HCT116 (cell line): ENCODE measurements around the gene UAP1L1. TPM values are rescaled to one million over a fixed set of nuclear protein-coding genes. Genes with fewer than 3 reads are reported as not detected.

Experiments used
- ATAC-seq: fragments of 200-7000 bp; cut with Tn5 transposase; 2 replicates; pipeline ENCODE4 v1.9.1; 2020; ENCODE audit warnings: mild to moderate bottlenecking, moderate library complexity
- BruUV-seq: library from RNA; stranded (reverse); fragments of 400-500 nt; replicated peaks from 2 replicates; lab custom pipeline; 2021; lab: Mats Ljungman, UMichigan
- CTCF ChIA-PET: fragments of 300-600 bp; sonication (Branson Sonifier 250); formaldehyde crosslinking; loops from one replicate; lab custom pipeline; 2021; ENCODE audit warnings: antibody characterized with exemption; lab: Charles Lee
- POLR2A ChIA-PET: fragments of 300-600, 350-600 bp; sonication (Branson Sonifier 250); formaldehyde crosslinking; loops from one replicate; lab custom pipeline; 2021; ENCODE audit warnings: antibody characterized with exemption; lab: Charles Lee
- RAD21 ChIA-PET, 2 experiments: fragments of 300-600 bp; sonication (Branson Sonifier 250); formaldehyde crosslinking; loops; one replicate each; lab custom pipeline; 2023; ENCODE audit warnings: low total read pairs in 2 of 2; ENCODE audit not compliant: uncharacterized antibody in 2 of 2, unreplicated experiment in 2 of 2, low non-redundant PET in 1 of 2; lab: Charles Lee
- DNase-seq: peaks from one replicate; pipeline ENCODE4 v3.0.0-alpha.2; 2010; ENCODE audit warnings: low read depth, low spot score
- H2AFZ ChIP-seq: fragments of 200-600 bp; shearing (Covaris generic), sonication (generic); 2 replicates; pipeline ENCODE4 v1.6.1; 2017; ENCODE audit warnings: low read depth, mixed run types, mixed read lengths, antibody characterized with exemption, low read length; ENCODE audit not compliant: poor library complexity, severe bottlenecking
- H3K27ac ChIP-seq: 2 replicates; pipeline ENCODE4 v1.5.1; 2012; ENCODE audit warnings: low read depth, low read length
- H3K27me3 ChIP-seq: fragments of 200-600 bp; sonication (generic); 2 replicates; pipeline ENCODE4 v1.6.1; 2016; ENCODE audit warnings: mixed run types, low read length, mixed read lengths; ENCODE audit not compliant: insufficient read depth
- H3K36me3 ChIP-seq, 2 experiments: fragments of 200-500 bp in 1 of 2; fragments of 200-600 bp in 1 of 2; sonication (Bioruptor generic) in 1 of 2; sonication (generic) in 1 of 2; 2 replicates each; pipeline versions ENCODE4 v1.5.1 to v1.6.1; 2014 to 2016; ENCODE audit warnings: low read length in 2 of 2, inconsistent platforms in 1 of 2, mixed read lengths in 1 of 2, mixed run types in 1 of 2; ENCODE audit not compliant: insufficient read depth in 2 of 2, control insufficient read depth in 1 of 2
- H3K4me1 ChIP-seq, 2 experiments: fragments of 200-600 bp in 1 of 2; sonication (generic) in 1 of 2; 2 replicates each; pipeline versions ENCODE4 v1.5.1 to v1.6.1; 2012 to 2017; ENCODE audit warnings: low read length in 2 of 2, inconsistent platforms in 1 of 2, mild to moderate bottlenecking in 1 of 2, mixed read lengths in 1 of 2, mixed run types in 1 of 2, moderate library complexity in 1 of 2; ENCODE audit not compliant: insufficient read depth in 2 of 2, control insufficient read depth in 1 of 2
- H3K4me2 ChIP-seq: fragments of 200-600 bp; sonication (generic); 2 replicates; pipeline ENCODE4 v1.6.1; 2017; ENCODE audit warnings: mixed run types, low read length, mixed read lengths
- H3K4me3 ChIP-seq, 2 experiments: fragments of 200-600 bp in 1 of 2; sonication (generic) in 1 of 2; replicated peaks in 1 of 2; 2 replicates each; pipeline ENCODE4 v1.5.1; 2011 to 2016; ENCODE audit warnings: low read length in 2 of 2, control low read depth in 1 of 2, low read depth in 1 of 2, mild to moderate bottlenecking in 1 of 2, mixed read lengths in 1 of 2, mixed run types in 1 of 2
- H3K79me2 ChIP-seq: fragments of 200-600 bp; sonication (generic); 2 replicates; pipeline ENCODE4 v1.6.1; 2017; ENCODE audit warnings: mild to moderate bottlenecking, mixed run types, low read length, moderate library complexity, mixed read lengths; ENCODE audit not compliant: insufficient read depth
- H3K9ac ChIP-seq: fragments of 200-600 bp; sonication (generic); 2 replicates; pipeline ENCODE4 v1.6.1; 2016; ENCODE audit warnings: low read length, mixed read lengths
- H3K9me2 ChIP-seq: fragments of 200-600 bp; sonication (generic), shearing (Covaris generic); 2 replicates; pipeline ENCODE4 v1.6.1; 2017; ENCODE audit warnings: mixed run types, mild to moderate bottlenecking, moderate library complexity; ENCODE audit not compliant: insufficient read depth
- H3K9me3 ChIP-seq, 2 experiments: fragments of 200-500 bp in 1 of 2; fragments of 200-600 bp in 1 of 2; sonication (Bioruptor generic) in 1 of 2; sonication (generic) in 1 of 2; 2 replicates each; pipeline ENCODE4 v1.6.1; 2014 to 2017; ENCODE audit warnings: low read length in 2 of 2, mixed read lengths in 2 of 2, inconsistent platforms in 1 of 2, low read depth in 1 of 2, mild to moderate bottlenecking in 1 of 2, mixed run types in 1 of 2, moderate library complexity in 1 of 2; ENCODE audit not compliant: control insufficient read depth in 1 of 2, insufficient read depth in 1 of 2
- H4K20me1 ChIP-seq: fragments of 200-600 bp; sonication (generic), shearing (Covaris generic); 2 replicates; pipeline ENCODE4 v1.6.1; 2017; ENCODE audit warnings: mixed run types, mild to moderate bottlenecking, moderate library complexity; ENCODE audit not compliant: insufficient read depth
- CBX3 ChIP-seq: IDR thresholded peaks from 2 replicates; pipeline ENCODE4 v1.6.1; 2012; ENCODE audit warnings: low read depth
- CTCF ChIP-seq, 3 experiments: fragments of 200-600 bp in 1 of 3; sonication (generic) in 1 of 3; IDR thresholded peaks in 2 of 3; conservative IDR thresholded peaks in 1 of 3; 2 replicates each; pipeline ENCODE4 v1.5.1; 2012 to 2017; ENCODE audit warnings: low read depth in 2 of 3, low read length in 2 of 3, antibody characterized with exemption in 1 of 3, borderline replicate concordance in 1 of 3, control low read depth in 1 of 3, mild to moderate bottlenecking in 1 of 3, mixed read lengths in 1 of 3, mixed run types in 1 of 3, moderate library complexity in 1 of 3; ENCODE audit not compliant: insufficient read depth in 1 of 3
- ELF1 ChIP-seq: IDR thresholded peaks from 2 replicates; pipeline ENCODE4 v1.6.1; 2012; ENCODE audit warnings: low read depth, borderline replicate concordance
- EZH2 ChIP-seq: fragments of 200-600 bp; sonication (generic); IDR thresholded peaks from 2 replicates; pipeline ENCODE4 v1.6.1; 2017; ENCODE audit warnings: antibody characterized with exemption, mixed run types
- EZH2phosphoT487 ChIP-seq: fragments of 200-600 bp; IDR thresholded peaks from 2 replicates; pipeline ENCODE4 v1.6.1; 2018; ENCODE audit warnings: antibody characterized with exemption, borderline replicate concordance
- FOSL1 ChIP-seq: IDR thresholded peaks from 2 replicates; pipeline ENCODE4 v1.6.1; 2012; ENCODE audit warnings: low read depth
- JUND ChIP-seq: IDR thresholded peaks from 2 replicates; pipeline ENCODE4 v1.6.1; 2012
- MAX ChIP-seq: IDR thresholded peaks from 2 replicates; pipeline ENCODE4 v1.6.1; 2012
- POLR2A ChIP-seq: IDR thresholded peaks from 2 replicates; pipeline ENCODE4 v1.7.0; 2011; ENCODE audit warnings: borderline replicate concordance; ENCODE audit not compliant: insufficient read depth, insufficient read length; ENCODE audit errors: extremely low read depth
- REST ChIP-seq: IDR thresholded peaks from 2 replicates; pipeline ENCODE4 v1.6.1; 2012; ENCODE audit warnings: low read depth
- SP1 ChIP-seq: IDR thresholded peaks from 2 replicates; pipeline ENCODE4 v1.6.1; 2012; ENCODE audit warnings: low read depth
- ZBTB33 ChIP-seq: IDR thresholded peaks from 2 replicates; pipeline ENCODE4 v1.6.1; 2011; ENCODE audit warnings: mild to moderate bottlenecking, low read length, moderate library complexity; ENCODE audit not compliant: insufficient replicate concordance; ENCODE audit errors: extremely low read depth
- intact Hi-C: fragments of 100-400 bp; cut with micrococcal nuclease; formaldehyde crosslinking; loops from 2 replicates; pipeline ENCODE4 v1.10.0; 2022
- total RNA-seq: library from RNA; stranded (reverse); gene quantifications from one replicate; pipeline ENCODE4 v1.2.1, GENCODE V29; 2021; ENCODE audit not compliant: unreplicated experiment

The UAP1L1 gene
- total RNA-seq, 1 experiment from 2014 or later: 11.0 TPM

GRCh38 chr9:137099231-137099630 lies 21.9 kb downstream of the UAP1L1 start:
- H3K27ac ChIP-seq: no peak overlapping the region
- H3K9ac ChIP-seq: no peak overlapping the region
- intact Hi-C loops: no loop called here
- no TSS peak for BruUV-seq
- H4K20me1 ChIP-seq: no peaks in the 10 kb centered on the region
- no peak overlapping the region for H3K4me3 ChIP-seq
- ChIA-PET POLR2A (no interaction called here), CTCF (no interaction called here)
- no peaks in the 10 kb centered on the region for H3K9me2 ChIP-seq
- no peak for DNase-seq
- H3K4me2 ChIP-seq: no peak overlapping the region
- H3K36me3 ChIP-seq: peaks cover 11 to 52% of the 10 kb centered on the region in 2 experiments
- no peaks in the 10 kb centered on the region for H3K27me3 ChIP-seq
- no peaks in the 10 kb centered on the region for H3K4me1 ChIP-seq
- TF ChIP-seq EZH2 (no peak), MAX (no peak), REST (no peak), ZBTB33 (no peak), ELF1 (no peak), CTCF (IDR thresholded peaks at IDR 0.05 in 2 of 3, conservative IDR thresholded peaks at IDR 0.05 in 1 of 3; ENCODE audit: borderline replicate concordance in 1 of 3, insufficient read depth in 1 of 3, low read depth in 2 of 3, low read length in 2 of 3) (no peak), FOSL1 (no peak), POLR2A (no peak), EZH2phosphoT487 (no peak), JUND (no peak), SP1 (no peak), CBX3 (no peak)
- TF ChIP-seq, all 23 proteins: peak for 0
- RAD21 ChIA-PET: no interaction called here
- Histone ChIP-seq H3K9me3 (peaks cover 0 to 21% of the 10 kb centered on the region in 2 experiments; a peak in 1 of 4 replicates), H3K79me2 (no peaks in the 10 kb centered on the region), H2AFZ (no peak overlapping the region)
- no peak for ATAC-seq
